K562 (cell line): ENCODE data around the gene GFAP. TPM values are rescaled to one million over a fixed set of nuclear protein-coding genes. Genes with fewer than 3 reads are reported as not detected.

Source experiments
- CBX3 ChIP-seq, 2 experiments: IDR thresholded peaks; 1 replicate in 1 of 2; 2 replicates in 1 of 2; pipeline ENCODE4 v1.6.1; 2012; ENCODE audit warnings: inconsistent platforms in 2 of 2, low read length in 2 of 2, borderline replicate concordance in 1 of 2, control low read depth in 1 of 2
- CHD2 ChIP-seq: IDR thresholded peaks from 2 replicates; pipeline ENCODE4 v1.6.1; 2011; ENCODE audit warnings: low read depth, low read length
- ESRRA ChIP-seq: fragments of 450-650 bp; IDR thresholded peaks from 2 replicates; pipeline ENCODE4 v1.6.1; 2014; ENCODE audit warnings: low read depth, mild to moderate bottlenecking, moderate library complexity, borderline replicate concordance
- ETV1 ChIP-seq: fragments of 450-650 bp; conservative IDR thresholded peaks from 2 replicates; pipeline ENCODE4 v1.6.1; 2016; ENCODE audit warnings: missing genetic modification characterization, control low read depth, low read depth, missing compliant biosample characterization
- FUS ChIP-seq: fragments of 200-400 bp; formaldehyde crosslinking; optimal IDR thresholded peaks from 2 replicates; pipeline ENCODE3; 2017; ENCODE audit warnings: low read depth, low read length
- MEF2A ChIP-seq: IDR thresholded peaks from 2 replicates; pipeline ENCODE4 v1.6.1; 2011; ENCODE audit warnings: low read depth, mild to moderate bottlenecking, low read length, moderate library complexity; ENCODE audit not compliant: control insufficient read depth
- MEIS2 ChIP-seq: fragments of 450-650 bp; IDR thresholded peaks from 2 replicates; pipeline ENCODE4 v1.6.1; 2014; ENCODE audit warnings: mild to moderate bottlenecking; ENCODE audit not compliant: partially characterized antibody
- MTA1 ChIP-seq: fragments of 450-650 bp; IDR thresholded peaks from 2 replicates; pipeline ENCODE4 v1.6.1; 2017; ENCODE audit warnings: borderline replicate concordance
- NUFIP1 ChIP-seq: fragments of 450-650 bp; IDR thresholded peaks from 2 replicates; pipeline ENCODE4 v1.6.1; 2018; ENCODE audit not compliant: partially characterized antibody
- PHF21A ChIP-seq: fragments of 450-650 bp; IDR thresholded peaks from 2 replicates; pipeline ENCODE4 v1.6.1; 2017; ENCODE audit warnings: low read depth, borderline replicate concordance
- polyA plus RNA-seq, 8 experiments: library from polyadenylated mRNA; depleted of rRNA in 4 of 8; stranded (reverse) in 5 of 8; unstranded in 3 of 8; fragments of >200 nt; fragmentation: Nextera tagmentation in 2 of 8; fragmentation: Illumina TruSeq in 1 of 8; extraction: Ambion mirVana in 2 of 8; extraction: Trizol in 1 of 8; gene quantifications; 2 replicates each; pipeline versions ENCODE4 v1.2.1 to v1.2.3, GENCODE V29; 2011 to 2014; ENCODE audit warnings: inconsistent platforms in 1 of 8, missing spikeins in 1 of 8
- total RNA-seq, 7 experiments: library from RNA; depleted of rRNA in 6 of 7; stranded (reverse); fragments of >200 nt in 6 of 7; fragmentation: Illumina TruSeq in 2 of 7; extraction: Trizol in 2 of 7; gene quantifications; 2 replicates each; pipeline versions ENCODE4 v1.2.1 to v1.2.3, GENCODE V29; 2011 to 2021; ENCODE audit warnings: low replicate concordance in 1 of 7
- TF ChIP-seq, protein P1 (sequence below): sonication (generic); formaldehyde crosslinking; IDR thresholded peaks from 2 replicates; pipeline ENCODE4 v1.8.0; 2022; ENCODE audit warnings: missing genetic modification reagents, mild to moderate bottlenecking, borderline replicate concordance
- TF ChIP-seq, protein P2 (sequence below): sonication (generic); formaldehyde crosslinking; IDR thresholded peaks from 2 replicates; pipeline ENCODE4 v1.8.1; 2023; ENCODE audit warnings: missing genetic modification reagents, mild to moderate bottlenecking, borderline replicate concordance
- TF ChIP-seq, protein P3 (sequence below): fragments of 450-650 bp; IDR thresholded peaks from 2 replicates; pipeline ENCODE4 v1.7.1; 2018; ENCODE audit warnings: mild to moderate bottlenecking, low read depth; ENCODE audit not compliant: partially characterized antibody
- TF ChIP-seq, protein P4 (sequence below): fragments of 450-650 bp; formaldehyde crosslinking; IDR thresholded peaks from 2 replicates; pipeline ENCODE4 v1.4.0; 2020; ENCODE audit warnings: mild to moderate bottlenecking, mixed read lengths

GFAP gene
- total and polyA plus RNA-seq, 9 of the 15 experiments (the other 6 are each of a cell fraction or from before 2014, with no cell fraction given) = 0.07 to 1.4 (median 0.60) TPM; not detected in 1

DNA sequence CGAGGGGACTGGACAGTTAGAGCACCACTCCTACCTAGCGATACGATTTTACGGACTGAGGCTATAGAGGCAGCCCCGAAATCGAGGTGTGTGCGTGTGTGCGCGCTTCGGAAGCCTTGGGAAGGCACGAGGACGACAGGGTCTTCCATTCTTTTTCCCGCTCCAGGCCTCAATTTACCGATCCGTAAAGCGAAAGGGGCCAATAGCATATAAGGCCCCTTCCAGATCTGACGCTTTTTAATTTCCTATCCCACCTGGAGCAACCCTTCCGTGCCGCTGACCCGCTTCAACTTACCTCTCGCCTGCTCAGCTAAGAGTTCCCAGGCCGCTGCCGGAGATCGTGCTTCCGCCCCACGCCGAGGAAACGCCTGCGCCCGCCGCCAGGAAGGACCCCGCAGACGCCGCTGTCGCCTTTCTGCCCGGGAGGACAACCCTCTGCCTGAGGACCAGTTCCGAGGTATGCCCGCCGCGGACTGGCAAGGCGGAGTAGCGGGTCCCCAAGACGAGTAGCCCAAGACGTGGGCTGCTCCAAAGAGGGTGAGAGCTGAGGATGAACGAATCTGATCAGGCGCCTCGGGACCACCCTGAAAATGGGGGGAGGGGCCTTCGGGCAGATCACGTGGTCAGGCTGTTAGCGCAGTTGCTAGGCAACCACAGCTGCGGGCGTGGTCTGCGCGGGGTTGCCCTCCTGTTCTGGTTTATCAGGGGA is 16.1 kb downstream of the GFAP start, which contains the start of gene EFTUD2 (continued):
- TF ChIP-seq, protein P1, sequence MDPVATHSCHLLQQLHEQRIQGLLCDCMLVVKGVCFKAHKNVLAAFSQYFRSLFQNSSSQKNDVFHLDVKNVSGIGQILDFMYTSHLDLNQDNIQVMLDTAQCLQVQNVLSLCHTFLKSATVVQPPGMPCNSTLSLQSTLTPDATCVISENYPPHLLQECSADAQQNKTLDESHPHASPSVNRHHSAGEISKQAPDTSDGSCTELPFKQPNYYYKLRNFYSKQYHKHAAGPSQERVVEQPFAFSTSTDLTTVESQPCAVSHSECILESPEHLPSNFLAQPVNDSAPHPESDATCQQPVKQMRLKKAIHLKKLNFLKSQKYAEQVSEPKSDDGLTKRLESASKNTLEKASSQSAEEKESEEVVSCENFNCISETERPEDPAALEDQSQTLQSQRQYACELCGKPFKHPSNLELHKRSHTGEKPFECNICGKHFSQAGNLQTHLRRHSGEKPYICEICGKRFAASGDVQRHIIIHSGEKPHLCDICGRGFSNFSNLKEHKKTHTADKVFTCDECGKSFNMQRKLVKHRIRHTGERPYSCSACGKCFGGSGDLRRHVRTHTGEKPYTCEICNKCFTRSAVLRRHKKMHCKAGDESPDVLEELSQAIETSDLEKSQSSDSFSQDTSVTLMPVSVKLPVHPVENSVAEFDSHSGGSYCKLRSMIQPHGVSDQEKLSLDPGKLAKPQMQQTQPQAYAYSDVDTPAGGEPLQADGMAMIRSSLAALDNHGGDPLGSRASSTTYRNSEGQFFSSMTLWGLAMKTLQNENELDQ = no peak
- peak; percentile 79 for TF ChIP-seq NUFIP1
- TF ChIP-seq CBX3 (IDR thresholded peaks at IDR 0.05; ENCODE audit: borderline replicate concordance in 1 of 2, low read length in 2 of 2) = peak in 1 of 2 experiments; percentile 54; a peak in 1 of 3 replicates
- TF ChIP-seq CHD2 = peak; percentile 54; the same call in 1 of the 2 replicates
- TF ChIP-seq, protein P2, sequence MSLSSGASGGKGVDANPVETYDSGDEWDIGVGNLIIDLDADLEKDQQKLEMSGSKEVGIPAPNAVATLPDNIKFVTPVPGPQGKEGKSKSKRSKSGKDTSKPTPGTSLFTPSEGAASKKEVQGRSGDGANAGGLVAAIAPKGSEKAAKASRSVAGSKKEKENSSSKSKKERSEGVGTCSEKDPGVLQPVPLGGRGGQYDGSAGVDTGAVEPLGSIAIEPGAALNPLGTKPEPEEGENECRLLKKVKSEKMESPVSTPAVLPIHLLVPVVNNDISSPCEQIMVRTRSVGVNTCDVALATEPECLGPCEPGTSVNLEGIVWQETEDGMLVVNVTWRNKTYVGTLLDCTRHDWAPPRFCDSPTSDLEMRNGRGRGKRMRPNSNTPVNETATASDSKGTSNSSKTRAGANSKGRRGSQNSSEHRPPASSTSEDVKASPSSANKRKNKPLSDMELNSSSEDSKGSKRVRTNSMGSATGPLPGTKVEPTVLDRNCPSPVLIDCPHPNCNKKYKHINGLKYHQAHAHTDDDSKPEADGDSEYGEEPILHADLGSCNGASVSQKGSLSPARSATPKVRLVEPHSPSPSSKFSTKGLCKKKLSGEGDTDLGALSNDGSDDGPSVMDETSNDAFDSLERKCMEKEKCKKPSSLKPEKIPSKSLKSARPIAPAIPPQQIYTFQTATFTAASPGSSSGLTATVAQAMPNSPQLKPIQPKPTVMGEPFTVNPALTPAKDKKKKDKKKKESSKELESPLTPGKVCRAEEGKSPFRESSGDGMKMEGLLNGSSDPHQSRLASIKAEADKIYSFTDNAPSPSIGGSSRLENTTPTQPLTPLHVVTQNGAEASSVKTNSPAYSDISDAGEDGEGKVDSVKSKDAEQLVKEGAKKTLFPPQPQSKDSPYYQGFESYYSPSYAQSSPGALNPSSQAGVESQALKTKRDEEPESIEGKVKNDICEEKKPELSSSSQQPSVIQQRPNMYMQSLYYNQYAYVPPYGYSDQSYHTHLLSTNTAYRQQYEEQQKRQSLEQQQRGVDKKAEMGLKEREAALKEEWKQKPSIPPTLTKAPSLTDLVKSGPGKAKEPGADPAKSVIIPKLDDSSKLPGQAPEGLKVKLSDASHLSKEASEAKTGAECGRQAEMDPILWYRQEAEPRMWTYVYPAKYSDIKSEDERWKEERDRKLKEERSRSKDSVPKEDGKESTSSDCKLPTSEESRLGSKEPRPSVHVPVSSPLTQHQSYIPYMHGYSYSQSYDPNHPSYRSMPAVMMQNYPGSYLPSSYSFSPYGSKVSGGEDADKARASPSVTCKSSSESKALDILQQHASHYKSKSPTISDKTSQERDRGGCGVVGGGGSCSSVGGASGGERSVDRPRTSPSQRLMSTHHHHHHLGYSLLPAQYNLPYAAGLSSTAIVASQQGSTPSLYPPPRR = peak; percentile 83; the same call in 1 of the 2 replicates
- TF ChIP-seq ESRRA = peak; percentile 53; the same call in 1 of the 2 replicates
- no peak for TF ChIP-seq PHF21A
- peak; percentile 100 for TF ChIP-seq MTA1
- peak; percentile 93 for TF ChIP-seq ETV1
- no peak for TF ChIP-seq MEIS2
- no peak for TF ChIP-seq FUS
- TF ChIP-seq, protein P3, sequence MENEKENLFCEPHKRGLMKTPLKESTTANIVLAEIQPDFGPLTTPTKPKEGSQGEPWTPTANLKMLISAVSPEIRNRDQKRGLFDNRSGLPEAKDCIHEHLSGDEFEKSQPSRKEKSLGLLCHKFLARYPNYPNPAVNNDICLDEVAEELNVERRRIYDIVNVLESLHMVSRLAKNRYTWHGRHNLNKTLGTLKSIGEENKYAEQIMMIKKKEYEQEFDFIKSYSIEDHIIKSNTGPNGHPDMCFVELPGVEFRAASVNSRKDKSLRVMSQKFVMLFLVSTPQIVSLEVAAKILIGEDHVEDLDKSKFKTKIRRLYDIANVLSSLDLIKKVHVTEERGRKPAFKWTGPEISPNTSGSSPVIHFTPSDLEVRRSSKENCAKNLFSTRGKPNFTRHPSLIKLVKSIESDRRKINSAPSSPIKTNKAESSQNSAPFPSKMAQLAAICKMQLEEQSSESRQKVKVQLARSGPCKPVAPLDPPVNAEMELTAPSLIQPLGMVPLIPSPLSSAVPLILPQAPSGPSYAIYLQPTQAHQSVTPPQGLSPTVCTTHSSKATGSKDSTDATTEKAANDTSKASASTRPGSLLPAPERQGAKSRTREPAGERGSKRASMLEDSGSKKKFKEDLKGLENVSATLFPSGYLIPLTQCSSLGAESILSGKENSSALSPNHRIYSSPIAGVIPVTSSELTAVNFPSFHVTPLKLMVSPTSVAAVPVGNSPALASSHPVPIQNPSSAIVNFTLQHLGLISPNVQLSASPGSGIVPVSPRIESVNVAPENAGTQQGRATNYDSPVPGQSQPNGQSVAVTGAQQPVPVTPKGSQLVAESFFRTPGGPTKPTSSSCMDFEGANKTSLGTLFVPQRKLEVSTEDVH = peak; percentile 90
- TF ChIP-seq, protein P4, sequence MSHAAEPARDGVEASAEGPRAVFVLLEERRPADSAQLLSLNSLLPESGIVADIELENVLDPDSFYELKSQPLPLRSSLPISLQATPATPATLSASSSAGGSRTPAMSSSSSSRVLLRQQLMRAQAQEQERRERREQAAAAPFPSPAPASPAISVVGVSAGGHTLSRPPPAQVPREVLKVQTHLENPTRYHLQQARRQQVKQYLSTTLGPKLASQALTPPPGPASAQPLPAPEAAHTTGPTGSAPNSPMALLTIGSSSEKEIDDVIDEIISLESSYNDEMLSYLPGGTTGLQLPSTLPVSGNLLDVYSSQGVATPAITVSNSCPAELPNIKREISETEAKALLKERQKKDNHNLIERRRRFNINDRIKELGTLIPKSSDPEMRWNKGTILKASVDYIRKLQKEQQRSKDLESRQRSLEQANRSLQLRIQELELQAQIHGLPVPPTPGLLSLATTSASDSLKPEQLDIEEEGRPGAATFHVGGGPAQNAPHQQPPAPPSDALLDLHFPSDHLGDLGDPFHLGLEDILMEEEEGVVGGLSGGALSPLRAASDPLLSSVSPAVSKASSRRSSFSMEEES (CRISPR knock-in tag) = peak; percentile 99
- TF ChIP-seq MEF2A = no peak
